Hepatocyte (in vitro differentiated cells): ENCODE data around the gene ACSM3.

ENCODE experiments used
- EZH2 ChIP-seq: fragments of 200-600 bp; sonication (generic); IDR thresholded peaks from 2 replicates; pipeline ENCODE4 v1.6.1; 2016; ENCODE audit warnings: antibody characterized with exemption, mild to moderate bottlenecking, borderline replicate concordance
- EZH2phosphoT487 ChIP-seq: fragments of 200-600 bp; sonication (generic); IDR thresholded peaks from one replicate; pipeline ENCODE4 v1.6.1; 2018; ENCODE audit warnings: antibody characterized with exemption, mild to moderate bottlenecking, low read depth, moderate library complexity; ENCODE audit not compliant: unreplicated experiment, severe bottlenecking
- TF ChIP-seq, protein P1 (sequence below): fragments of 200-600 bp; sonication (generic); IDR thresholded peaks from 2 replicates; pipeline ENCODE4 v1.5.1; 2016; ENCODE audit warnings: antibody characterized with exemption, mild to moderate bottlenecking; ENCODE audit not compliant: poor library complexity

DNA sequence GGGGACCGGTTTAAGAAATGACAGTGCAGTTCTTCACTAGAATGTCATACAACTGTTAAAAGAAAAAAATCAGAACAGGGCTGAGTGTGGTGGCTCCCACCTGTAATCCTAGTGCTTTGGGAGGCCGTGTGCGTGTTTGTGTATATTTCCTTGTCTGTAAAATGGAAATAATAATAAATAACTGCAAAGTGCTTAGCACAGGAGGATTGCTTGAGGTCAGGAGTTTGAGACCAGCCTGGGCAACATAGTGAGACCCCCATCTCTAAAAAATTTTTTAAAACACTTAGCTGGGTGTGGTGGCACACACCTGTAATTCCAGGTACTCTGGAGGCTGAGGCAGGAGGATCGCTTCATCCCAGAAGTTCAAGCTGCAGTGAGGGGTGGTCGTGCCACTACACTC, 2.5 kb downstream of the ACSM3 start:
- TF ChIP-seq EZH2 (no peak), EZH2phosphoT487 (no peak)
- TF ChIP-seq, protein P1, sequence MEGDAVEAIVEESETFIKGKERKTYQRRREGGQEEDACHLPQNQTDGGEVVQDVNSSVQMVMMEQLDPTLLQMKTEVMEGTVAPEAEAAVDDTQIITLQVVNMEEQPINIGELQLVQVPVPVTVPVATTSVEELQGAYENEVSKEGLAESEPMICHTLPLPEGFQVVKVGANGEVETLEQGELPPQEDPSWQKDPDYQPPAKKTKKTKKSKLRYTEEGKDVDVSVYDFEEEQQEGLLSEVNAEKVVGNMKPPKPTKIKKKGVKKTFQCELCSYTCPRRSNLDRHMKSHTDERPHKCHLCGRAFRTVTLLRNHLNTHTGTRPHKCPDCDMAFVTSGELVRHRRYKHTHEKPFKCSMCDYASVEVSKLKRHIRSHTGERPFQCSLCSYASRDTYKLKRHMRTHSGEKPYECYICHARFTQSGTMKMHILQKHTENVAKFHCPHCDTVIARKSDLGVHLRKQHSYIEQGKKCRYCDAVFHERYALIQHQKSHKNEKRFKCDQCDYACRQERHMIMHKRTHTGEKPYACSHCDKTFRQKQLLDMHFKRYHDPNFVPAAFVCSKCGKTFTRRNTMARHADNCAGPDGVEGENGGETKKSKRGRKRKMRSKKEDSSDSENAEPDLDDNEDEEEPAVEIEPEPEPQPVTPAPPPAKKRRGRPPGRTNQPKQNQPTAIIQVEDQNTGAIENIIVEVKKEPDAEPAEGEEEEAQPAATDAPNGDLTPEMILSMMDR = no peak
